ENCODE measurements around the gene ISCU.
A peak's percentile ranks its signal among the peaks of the same experiment; 100 is the strongest.
"Not testable (repeated sequence)": the region's sequence is repeated elsewhere in the genome, so short reads cannot be mapped to it uniquely, and the experiment has no call there.

The ISCU gene

GRCh38 chr12:108542320-108542719, 20.1 kb upstream of the ISCU start:
- TF ChIP-seq, protein P1, sequence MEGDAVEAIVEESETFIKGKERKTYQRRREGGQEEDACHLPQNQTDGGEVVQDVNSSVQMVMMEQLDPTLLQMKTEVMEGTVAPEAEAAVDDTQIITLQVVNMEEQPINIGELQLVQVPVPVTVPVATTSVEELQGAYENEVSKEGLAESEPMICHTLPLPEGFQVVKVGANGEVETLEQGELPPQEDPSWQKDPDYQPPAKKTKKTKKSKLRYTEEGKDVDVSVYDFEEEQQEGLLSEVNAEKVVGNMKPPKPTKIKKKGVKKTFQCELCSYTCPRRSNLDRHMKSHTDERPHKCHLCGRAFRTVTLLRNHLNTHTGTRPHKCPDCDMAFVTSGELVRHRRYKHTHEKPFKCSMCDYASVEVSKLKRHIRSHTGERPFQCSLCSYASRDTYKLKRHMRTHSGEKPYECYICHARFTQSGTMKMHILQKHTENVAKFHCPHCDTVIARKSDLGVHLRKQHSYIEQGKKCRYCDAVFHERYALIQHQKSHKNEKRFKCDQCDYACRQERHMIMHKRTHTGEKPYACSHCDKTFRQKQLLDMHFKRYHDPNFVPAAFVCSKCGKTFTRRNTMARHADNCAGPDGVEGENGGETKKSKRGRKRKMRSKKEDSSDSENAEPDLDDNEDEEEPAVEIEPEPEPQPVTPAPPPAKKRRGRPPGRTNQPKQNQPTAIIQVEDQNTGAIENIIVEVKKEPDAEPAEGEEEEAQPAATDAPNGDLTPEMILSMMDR (IDR thresholded peaks at IDR 0.05; ENCODE audit: low read depth, low read length): no peak
- no peak overlapping the region for H3K4me3 ChIP-seq (ENCODE audit: low read depth, low read length)
- DNase-seq (ENCODE audit: low read depth, low spot score): no peak
- in situ Hi-C loops (cut with HindIII; ENCODE audit: low sequenced_read_pairs): no loop called here

DNA sequence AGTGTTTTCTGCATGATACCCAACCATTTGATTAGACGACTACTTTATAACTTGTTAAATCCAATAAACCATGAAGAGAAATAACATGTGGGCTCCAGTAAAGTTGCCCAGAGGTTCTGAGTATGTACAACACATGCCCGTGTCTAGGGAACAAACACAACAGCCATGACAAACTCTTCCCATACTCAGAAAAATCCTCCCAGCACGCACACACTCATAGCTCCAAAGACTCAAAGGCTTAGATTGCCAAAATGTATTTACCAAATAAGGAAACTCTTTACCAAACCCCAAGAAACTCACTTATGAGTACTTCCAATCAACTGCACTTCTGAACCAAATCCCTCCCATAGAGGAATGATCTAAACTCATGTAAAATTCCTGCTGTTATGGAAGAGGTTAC, 18.7 kb upstream of the ISCU start:
- no peak overlapping the region for H3K4me3 ChIP-seq (ENCODE audit: low read depth, low read length)
- TF ChIP-seq, protein P1 (IDR thresholded peaks at IDR 0.05; ENCODE audit: low read depth, low read length): no peak
- DNase-seq (ENCODE audit: low read depth, low spot score): no peak
- in situ Hi-C loops (cut with HindIII; ENCODE audit: low sequenced_read_pairs): no loop called here

DNA sequence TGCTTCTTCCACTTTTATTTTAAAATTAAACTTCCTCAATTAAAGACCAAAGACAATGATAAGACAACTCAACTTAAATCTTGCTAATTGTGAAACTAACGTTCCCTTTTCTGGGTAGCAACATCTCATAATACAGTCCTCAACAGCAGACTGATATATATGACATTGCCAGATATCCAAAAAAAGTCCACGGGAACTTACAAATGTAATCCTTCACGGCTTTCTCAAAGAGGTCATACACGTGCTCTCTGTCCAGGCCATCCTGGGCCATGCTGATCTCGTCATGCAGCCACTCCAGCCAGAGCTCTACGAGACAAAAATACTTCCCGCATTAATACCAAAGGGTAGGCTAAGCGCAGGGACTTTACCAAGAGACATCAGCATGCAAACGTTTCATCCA, 14.7 kb upstream of the ISCU start:
- TF ChIP-seq, protein P1 (IDR thresholded peaks at IDR 0.05; ENCODE audit: low read depth, low read length): no peak
- no peak for DNase-seq (ENCODE audit: low read depth, low spot score)
- no peak overlapping the region for H3K4me3 ChIP-seq (ENCODE audit: low read depth, low read length)
- in situ Hi-C loops (cut with HindIII; ENCODE audit: low sequenced_read_pairs): no loop called here

- in situ Hi-C loops (cut with HindIII; ENCODE audit: low sequenced_read_pairs): no loop called here
- DNase-seq (ENCODE audit: low read depth, low spot score): no peak
- no peak overlapping the region for H3K4me3 ChIP-seq (ENCODE audit: low read depth, low read length)
- TF ChIP-seq, protein P1 (IDR thresholded peaks at IDR 0.05; ENCODE audit: low read depth, low read length): no peak
Measured at GRCh38 chr12:108548954-108549521, 13.4 kb upstream of the ISCU start.

GRCh38 chr12:108551535-108551934, 10.9 kb upstream of the ISCU start:
- DNase-seq (ENCODE audit: low read depth, low spot score): peak; percentile 72
- in situ Hi-C loops (cut with HindIII; ENCODE audit: low sequenced_read_pairs): no loop called here
- TF ChIP-seq, protein P1 (IDR thresholded peaks at IDR 0.05; ENCODE audit: low read depth, low read length): no peak
- H3K4me3 ChIP-seq (ENCODE audit: low read depth, low read length): no peak overlapping the region

- TF ChIP-seq, protein P1 (IDR thresholded peaks at IDR 0.05; ENCODE audit: low read depth, low read length): no peak
- no peak overlapping the region for H3K4me3 ChIP-seq (ENCODE audit: low read depth, low read length)
- in situ Hi-C loops (cut with HindIII; ENCODE audit: low sequenced_read_pairs): no loop called here
- DNase-seq (ENCODE audit: low read depth, low spot score): no peak
Measured at GRCh38 chr12:108553799-108554198, 8.6 kb upstream of the ISCU start.

DNA sequence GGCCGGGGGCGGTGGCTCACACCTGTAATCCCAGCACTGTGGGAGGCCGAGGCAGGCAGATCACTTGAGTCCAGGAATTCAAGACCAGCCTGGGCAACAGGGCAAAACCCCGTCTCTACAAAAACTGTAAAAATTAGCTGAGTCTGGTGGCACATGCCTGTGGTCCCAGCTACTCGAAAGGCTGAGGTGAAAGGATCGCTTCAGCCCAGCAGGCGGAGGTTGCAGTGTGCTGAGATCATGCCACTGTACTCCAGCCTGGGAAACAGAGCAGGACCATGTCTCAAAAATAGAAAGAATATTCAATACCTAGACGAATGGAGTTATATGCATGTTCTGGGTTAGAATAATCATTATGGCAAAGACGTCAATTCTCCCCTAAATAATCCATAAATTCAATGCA, 7.0 kb upstream of the ISCU start:
- in situ Hi-C loops (cut with HindIII; ENCODE audit: low sequenced_read_pairs); DNase-seq (ENCODE audit: low read depth, low spot score); H3K4me3 ChIP-seq (ENCODE audit: low read depth, low read length): not testable (repeated sequence)
